OCI-LY3 (cell line): ENCODE results near the gene WASHC2A.
"Not testable (repeated sequence)": the region's sequence is repeated elsewhere in the genome, so short reads cannot be mapped to it uniquely, and the experiment has no call there.

Source experiments
- EZH2phosphoT487 ChIP-seq: fragments of 200-600 bp; shearing (Covaris generic); IDR thresholded peaks from 2 replicates; pipeline ENCODE4 v1.6.1; 2018; ENCODE audit warnings: antibody characterized with exemption, mixed run types, low read depth
- TF ChIP-seq, protein P1 (sequence below): fragments of 200-600, 300-600 bp; sonication (generic); IDR thresholded peaks from 2 replicates; pipeline ENCODE4 v1.5.1; 2014; ENCODE audit warnings: antibody characterized with exemption, low read length, low read depth

DNA sequence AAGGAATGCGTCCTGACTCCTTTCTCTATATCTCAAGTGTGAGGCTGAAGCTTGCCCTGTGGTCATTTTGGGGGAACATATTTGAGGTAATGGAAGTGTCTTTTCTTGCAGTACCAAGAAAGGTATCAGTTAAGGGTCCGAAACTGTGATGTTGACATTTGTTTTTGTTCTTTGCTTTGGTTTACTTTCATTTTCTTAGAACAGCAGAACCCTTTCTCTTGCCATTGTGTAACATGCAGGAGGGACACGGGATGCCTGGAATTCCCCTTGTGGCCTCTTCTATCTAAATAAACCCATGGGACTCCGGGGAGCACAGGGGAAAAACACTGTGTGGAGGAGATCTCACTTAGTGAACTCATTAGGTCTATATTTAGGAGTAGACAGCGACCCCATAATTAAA, 34.5 kb downstream of the WASHC2A start:
- TF ChIP-seq, protein P1, sequence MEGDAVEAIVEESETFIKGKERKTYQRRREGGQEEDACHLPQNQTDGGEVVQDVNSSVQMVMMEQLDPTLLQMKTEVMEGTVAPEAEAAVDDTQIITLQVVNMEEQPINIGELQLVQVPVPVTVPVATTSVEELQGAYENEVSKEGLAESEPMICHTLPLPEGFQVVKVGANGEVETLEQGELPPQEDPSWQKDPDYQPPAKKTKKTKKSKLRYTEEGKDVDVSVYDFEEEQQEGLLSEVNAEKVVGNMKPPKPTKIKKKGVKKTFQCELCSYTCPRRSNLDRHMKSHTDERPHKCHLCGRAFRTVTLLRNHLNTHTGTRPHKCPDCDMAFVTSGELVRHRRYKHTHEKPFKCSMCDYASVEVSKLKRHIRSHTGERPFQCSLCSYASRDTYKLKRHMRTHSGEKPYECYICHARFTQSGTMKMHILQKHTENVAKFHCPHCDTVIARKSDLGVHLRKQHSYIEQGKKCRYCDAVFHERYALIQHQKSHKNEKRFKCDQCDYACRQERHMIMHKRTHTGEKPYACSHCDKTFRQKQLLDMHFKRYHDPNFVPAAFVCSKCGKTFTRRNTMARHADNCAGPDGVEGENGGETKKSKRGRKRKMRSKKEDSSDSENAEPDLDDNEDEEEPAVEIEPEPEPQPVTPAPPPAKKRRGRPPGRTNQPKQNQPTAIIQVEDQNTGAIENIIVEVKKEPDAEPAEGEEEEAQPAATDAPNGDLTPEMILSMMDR = not testable (repeated sequence)
- TF ChIP-seq EZH2phosphoT487 = not testable (repeated sequence)
